ENCODE results near the gene TMEM33.

- no peak for TF ChIP-seq CTCF (IDR thresholded peaks at IDR 0.05)
- TF ChIP-seq POLR2A (IDR thresholded peaks at IDR 0.05), result no peak
Measured at GRCh38 chr4:41981456-41981855, 46.2 kb downstream of the TMEM33 start, which contains the start of gene DCAF4L1.
